Hepatocyte (in vitro differentiated cells): ENCODE results near the gene INTS12. TPM values are rescaled to one million over a fixed set of nuclear protein-coding genes. Genes with fewer than 3 reads are reported as not detected.

Source experiments
- DNase-seq: peaks from one replicate; pipeline ENCODE4 v3.0.0-alpha.2; 2016; ENCODE audit warnings: low spot score
- H2AFZ ChIP-seq: fragments of 200-600 bp; sonication (generic); 2 replicates; pipeline ENCODE4 v1.6.0; 2016; ENCODE audit warnings: antibody characterized with exemption, mild to moderate bottlenecking
- H3K27ac ChIP-seq: fragments of 200-600 bp; sonication (generic); 2 replicates; pipeline ENCODE4 v1.5.1; 2016; ENCODE audit warnings: mild to moderate bottlenecking
- H3K27me3 ChIP-seq: fragments of 200-600 bp; sonication (generic); 2 replicates; pipeline ENCODE4 v1.6.1; 2016
- H3K36me3 ChIP-seq: fragments of 200-600 bp; sonication (generic); replicated peaks from 2 replicates; pipeline ENCODE4 v1.5.1; 2016; ENCODE audit warnings: low read depth; ENCODE audit not compliant: insufficient read depth
- H3K4me1 ChIP-seq: fragments of 200-600 bp; sonication (generic); 2 replicates; pipeline ENCODE4 v1.5.1; 2016; ENCODE audit warnings: mild to moderate bottlenecking, moderate library complexity; ENCODE audit not compliant: insufficient read depth
- H3K4me2 ChIP-seq: fragments of 200-600 bp; sonication (generic); 2 replicates; pipeline ENCODE4 v1.6.0; 2016
- H3K4me3 ChIP-seq: fragments of 200-600 bp; sonication (generic); 2 replicates; pipeline ENCODE4 v1.5.1; 2016; ENCODE audit warnings: mild to moderate bottlenecking
- H3K79me2 ChIP-seq: fragments of 200-600 bp; sonication (generic); 2 replicates; pipeline ENCODE4 v1.6.0; 2017; ENCODE audit warnings: mild to moderate bottlenecking
- H3K9me2 ChIP-seq: fragments of 200-600 bp; sonication (generic); replicated peaks from 2 replicates; pipeline ENCODE4 v1.6.0; 2017; ENCODE audit warnings: mild to moderate bottlenecking; ENCODE audit not compliant: insufficient read depth
- H3K9me3 ChIP-seq: fragments of 200-600 bp; sonication (generic); 2 replicates; pipeline ENCODE4 v1.5.1; 2016; ENCODE audit warnings: low read depth, mild to moderate bottlenecking
- H4K20me1 ChIP-seq: fragments of 200-600 bp; sonication (generic); 2 replicates; pipeline ENCODE4 v1.6.0; 2016; ENCODE audit warnings: mild to moderate bottlenecking; ENCODE audit not compliant: insufficient read depth, poor library complexity, severe bottlenecking
- CTCF ChIP-seq: fragments of 200-600 bp; sonication (generic); IDR thresholded peaks from 2 replicates; pipeline ENCODE4 v1.5.1; 2016; ENCODE audit warnings: antibody characterized with exemption, mild to moderate bottlenecking; ENCODE audit not compliant: poor library complexity
- EZH2 ChIP-seq: fragments of 200-600 bp; sonication (generic); IDR thresholded peaks from 2 replicates; pipeline ENCODE4 v1.6.1; 2016; ENCODE audit warnings: antibody characterized with exemption, mild to moderate bottlenecking, borderline replicate concordance
- EZH2phosphoT487 ChIP-seq: fragments of 200-600 bp; sonication (generic); IDR thresholded peaks from one replicate; pipeline ENCODE4 v1.6.1; 2018; ENCODE audit warnings: antibody characterized with exemption, mild to moderate bottlenecking, low read depth, moderate library complexity; ENCODE audit not compliant: unreplicated experiment, severe bottlenecking
- WGBS: methylation state at CpG from one replicate; pipeline ENCODE4 v1.1.6; 2016; ENCODE audit warnings: low lambda C conversion rate; ENCODE audit errors: missing lambda C conversion rate; 5-methylcytosine and 5-hydroxymethylcytosine counted together
- polyA plus RNA-seq: library from polyadenylated mRNA; unstranded; fragments of >200 nt; fragmentation: Nextera tagmentation; extraction: Ambion mirVana; gene quantifications from 2 replicates; pipeline ENCODE4 v1.2.1, GENCODE V29; 2016
- total RNA-seq: library from RNA; depleted of rRNA; stranded (reverse); fragments of >200 nt; gene quantifications from 2 replicates; pipeline ENCODE4 v1.2.3, GENCODE V29; 2014

Gene INTS12
- total and polyA plus RNA-seq, 2 experiments from 2014 or later = 17.3 to 20.8 TPM

- H4K20me1 ChIP-seq = no peaks in the 10 kb centered on the region
- DNase-seq = no peak
- no peak overlapping the region for H3K4me3 ChIP-seq
- WGBS = 89% methylated on average over 1 of the region's 1 CpG
- no peaks in the 10 kb centered on the region for H3K36me3 ChIP-seq
- no peaks in the 10 kb centered on the region for H3K9me3 ChIP-seq
- H2AFZ ChIP-seq = no peak overlapping the region
- H3K4me2 ChIP-seq = no peak overlapping the region
- no peaks in the 10 kb centered on the region for H3K4me1 ChIP-seq
- H3K27me3 ChIP-seq = no peaks in the 10 kb centered on the region
- no peaks in the 10 kb centered on the region for H3K9me2 ChIP-seq
- no peak overlapping the region for H3K27ac ChIP-seq
- H3K79me2 ChIP-seq = no peaks in the 10 kb centered on the region
- TF ChIP-seq EZH2 (no peak), EZH2phosphoT487 (no peak), CTCF (no peak)
Observed at GRCh38 chr4:105674011-105674410, 34.5 kb downstream of the INTS12 start.

DNA sequence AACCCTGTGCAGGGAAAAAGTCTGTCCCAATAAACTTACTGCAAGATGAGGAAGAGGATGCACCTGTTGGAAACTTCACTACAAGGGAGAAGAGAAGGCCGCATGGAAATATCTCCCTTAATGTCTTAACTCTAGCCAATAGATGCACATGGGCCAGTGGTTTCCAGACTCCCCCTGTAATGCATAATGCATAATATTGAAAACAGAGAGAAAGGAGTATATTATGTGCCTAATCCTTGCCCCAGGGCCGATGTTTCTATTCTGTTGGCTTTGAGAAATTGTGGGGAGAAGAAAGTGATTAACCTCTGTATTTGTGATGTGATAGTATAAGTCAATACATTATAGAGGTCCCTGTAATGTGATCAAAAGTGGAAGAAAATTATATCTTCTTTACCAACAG is 37.2 kb downstream of the INTS12 start:
- Histone ChIP-seq H3K36me3 (no peaks in the 10 kb centered on the region), H3K27me3 (no peaks in the 10 kb centered on the region), H3K27ac (no peak overlapping the region), H4K20me1 (no peaks in the 10 kb centered on the region), H2AFZ (no peak overlapping the region), H3K4me1 (no peaks in the 10 kb centered on the region), H3K4me3 (no peak overlapping the region), H3K9me2 (no peaks in the 10 kb centered on the region), H3K4me2 (no peak overlapping the region), H3K79me2 (no peaks in the 10 kb centered on the region), H3K9me3 (no peaks in the 10 kb centered on the region)
- WGBS = 86% methylated on average over 2 of the region's 2 CpGs
- no peak for TF ChIP-seq EZH2
- TF ChIP-seq EZH2phosphoT487 = no peak
- TF ChIP-seq CTCF = no peak
- DNase-seq = no peak

- no peak for TF ChIP-seq CTCF
- no peak for TF ChIP-seq EZH2
- Histone ChIP-seq H3K4me3 (no peak overlapping the region), H3K27ac (no peak overlapping the region), H4K20me1 (no peaks in the 10 kb centered on the region), H3K27me3 (no peaks in the 10 kb centered on the region), H2AFZ (no peak overlapping the region), H3K79me2 (no peaks in the 10 kb centered on the region), H3K4me2 (no peak overlapping the region), H3K36me3 (no peaks in the 10 kb centered on the region), H3K4me1 (no peaks in the 10 kb centered on the region), H3K9me3 (no peaks in the 10 kb centered on the region), H3K9me2 (no peaks in the 10 kb centered on the region)
- DNase-seq = peak; percentile 8
Observed at GRCh38 chr4:105670684-105671083, 37.8 kb downstream of the INTS12 start.

DNA sequence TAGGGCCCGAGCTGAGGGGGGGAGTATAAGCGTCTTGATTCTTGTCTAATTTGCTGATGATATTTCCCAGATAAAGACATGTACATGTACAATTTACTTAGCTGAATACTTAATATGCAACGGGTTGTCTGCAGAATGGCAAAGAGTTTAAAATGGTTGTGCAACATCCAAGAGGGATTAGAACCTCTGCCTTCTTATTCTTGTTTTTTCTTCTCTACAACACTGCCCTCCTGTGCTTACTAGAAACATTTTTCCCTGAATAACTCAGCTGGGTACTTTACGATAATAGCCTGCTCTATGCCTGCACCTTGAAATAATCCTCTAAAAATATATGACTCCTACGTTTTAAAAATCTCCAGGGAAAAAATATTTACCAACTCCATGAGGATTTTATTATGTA is 41.8 kb downstream of the INTS12 start:
- H4K20me1 ChIP-seq = no peaks in the 10 kb centered on the region
- no peaks in the 10 kb centered on the region for H3K9me2 ChIP-seq
- no peaks in the 10 kb centered on the region for H3K27me3 ChIP-seq
- no peaks in the 10 kb centered on the region for H3K79me2 ChIP-seq
- no peak overlapping the region for H3K27ac ChIP-seq
- WGBS = 48% methylated on average over 5 of the region's 5 CpGs
- no peak overlapping the region for H2AFZ ChIP-seq
- no peaks in the 10 kb centered on the region for H3K36me3 ChIP-seq
- H3K9me3 ChIP-seq = no peaks in the 10 kb centered on the region
- H3K4me2 ChIP-seq = no peak overlapping the region
- TF ChIP-seq EZH2 (no peak), EZH2phosphoT487 (no peak), CTCF (peak; percentile 54)
- DNase-seq = peak; percentile 52
- H3K4me1 ChIP-seq = no peaks in the 10 kb centered on the region
- H3K4me3 ChIP-seq = no peak overlapping the region
